PFSK-1 (cell line): ENCODE measurements around the gene CKAP2L.

Source experiments
- FOXP2 ChIP-seq: optimal IDR thresholded peaks from 2 replicates; pipeline ENCODE3; 2011; ENCODE audit warnings: borderline replicate concordance, control low read depth, inconsistent platforms; ENCODE audit not compliant: insufficient read depth; ENCODE audit errors: extremely low read length, extremely low read depth
- POLR2AphosphoS5 ChIP-seq: IDR thresholded peaks from 2 replicates; pipeline ENCODE4 v1.6.1; 2012; ENCODE audit warnings: low read depth, mild to moderate bottlenecking, control low read depth, low read length, moderate library complexity
- SIN3A ChIP-seq: IDR thresholded peaks from 2 replicates; pipeline ENCODE4 v1.6.1; 2012; ENCODE audit warnings: mild to moderate bottlenecking, low read length, moderate library complexity, borderline replicate concordance; ENCODE audit not compliant: insufficient read depth
- TAF1 ChIP-seq: IDR thresholded peaks from 2 replicates; pipeline ENCODE4 v1.6.1; 2012; ENCODE audit warnings: low read length, control low read depth, borderline replicate concordance; ENCODE audit not compliant: insufficient read depth
- TF ChIP-seq, protein P1 (sequence below), 2 experiments: IDR thresholded peaks; 2 replicates each; pipeline versions ENCODE4 v1.6.1 to v1.8.0; 2011 to 2012; ENCODE audit warnings: low read depth in 2 of 2, low read length in 2 of 2, control low read depth in 1 of 2, inconsistent platforms in 1 of 2, mild to moderate bottlenecking in 1 of 2, moderate library complexity in 1 of 2; ENCODE audit not compliant: insufficient read depth in 1 of 2

CKAP2L gene

DNA sequence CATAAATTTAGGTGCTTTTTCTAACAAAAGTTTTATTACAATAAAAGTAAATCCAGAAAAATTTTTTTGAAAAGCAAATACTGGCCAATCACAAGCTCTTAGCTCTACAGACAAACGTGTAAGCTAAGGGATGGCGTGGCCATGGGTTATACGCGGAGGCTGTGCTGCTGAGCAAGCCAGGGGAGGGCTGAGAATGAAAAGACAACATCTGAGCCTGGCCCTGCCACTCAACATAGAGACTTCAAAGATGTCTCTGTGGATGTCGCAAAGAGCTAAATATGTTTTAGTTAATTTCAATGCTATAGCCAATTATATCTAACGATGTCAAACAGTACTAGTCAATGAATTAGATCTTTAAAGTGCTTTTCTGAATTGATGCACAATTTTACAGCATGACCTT lies 76.9 kb downstream of the CKAP2L start:
- TF ChIP-seq TAF1 (no peak), SIN3A (no peak), FOXP2 (no peak), POLR2AphosphoS5 (no peak)
- TF ChIP-seq, protein P1, sequence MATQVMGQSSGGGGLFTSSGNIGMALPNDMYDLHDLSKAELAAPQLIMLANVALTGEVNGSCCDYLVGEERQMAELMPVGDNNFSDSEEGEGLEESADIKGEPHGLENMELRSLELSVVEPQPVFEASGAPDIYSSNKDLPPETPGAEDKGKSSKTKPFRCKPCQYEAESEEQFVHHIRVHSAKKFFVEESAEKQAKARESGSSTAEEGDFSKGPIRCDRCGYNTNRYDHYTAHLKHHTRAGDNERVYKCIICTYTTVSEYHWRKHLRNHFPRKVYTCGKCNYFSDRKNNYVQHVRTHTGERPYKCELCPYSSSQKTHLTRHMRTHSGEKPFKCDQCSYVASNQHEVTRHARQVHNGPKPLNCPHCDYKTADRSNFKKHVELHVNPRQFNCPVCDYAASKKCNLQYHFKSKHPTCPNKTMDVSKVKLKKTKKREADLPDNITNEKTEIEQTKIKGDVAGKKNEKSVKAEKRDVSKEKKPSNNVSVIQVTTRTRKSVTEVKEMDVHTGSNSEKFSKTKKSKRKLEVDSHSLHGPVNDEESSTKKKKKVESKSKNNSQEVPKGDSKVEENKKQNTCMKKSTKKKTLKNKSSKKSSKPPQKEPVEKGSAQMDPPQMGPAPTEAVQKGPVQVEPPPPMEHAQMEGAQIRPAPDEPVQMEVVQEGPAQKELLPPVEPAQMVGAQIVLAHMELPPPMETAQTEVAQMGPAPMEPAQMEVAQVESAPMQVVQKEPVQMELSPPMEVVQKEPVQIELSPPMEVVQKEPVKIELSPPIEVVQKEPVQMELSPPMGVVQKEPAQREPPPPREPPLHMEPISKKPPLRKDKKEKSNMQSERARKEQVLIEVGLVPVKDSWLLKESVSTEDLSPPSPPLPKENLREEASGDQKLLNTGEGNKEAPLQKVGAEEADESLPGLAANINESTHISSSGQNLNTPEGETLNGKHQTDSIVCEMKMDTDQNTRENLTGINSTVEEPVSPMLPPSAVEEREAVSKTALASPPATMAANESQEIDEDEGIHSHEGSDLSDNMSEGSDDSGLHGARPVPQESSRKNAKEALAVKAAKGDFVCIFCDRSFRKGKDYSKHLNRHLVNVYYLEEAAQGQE (IDR thresholded peaks at IDR 0.05; ENCODE audit: insufficient read depth in 1 of 2, low read depth in 2 of 2, low read length in 2 of 2): no peak
